Nephron (organoid): ENCODE data around the gene LGR5.
A peak's percentile ranks its signal among the peaks of the same experiment; 100 is the strongest.

Experiments
- H3K27ac Mint-ChIP-seq, 3 experiments: 2 replicates each; pipeline ENCODE4 v1.8.0; 2020; ENCODE audit warnings: mixed read lengths in 3 of 3, mild to moderate bottlenecking in 2 of 3, moderate library complexity in 1 of 3
- H3K27me3 Mint-ChIP-seq: 2 replicates; pipeline ENCODE4 v1.8.0; 2021; ENCODE audit warnings: low read depth, mild to moderate bottlenecking, moderate library complexity, mixed read lengths
- H3K36me3 Mint-ChIP-seq: 2 replicates; pipeline ENCODE4 v1.8.0; 2020; ENCODE audit warnings: low read depth, mixed read lengths
- H3K4me1 Mint-ChIP-seq: 2 replicates; pipeline ENCODE4 v1.8.0; 2020; ENCODE audit warnings: mixed read lengths
- H3K4me3 Mint-ChIP-seq, 3 experiments: 2 replicates each; pipeline ENCODE4 v1.8.0; 2020; ENCODE audit warnings: mild to moderate bottlenecking in 3 of 3, mixed read lengths in 3 of 3, moderate library complexity in 2 of 3
- H3K9me3 Mint-ChIP-seq: 2 replicates; pipeline ENCODE4 v1.8.0; 2020; ENCODE audit warnings: mixed read lengths
- TF ChIP-seq, protein P1 (sequence below), 3 experiments: fragments of 200-600 bp; sonication (generic); IDR thresholded peaks; one replicate each; pipeline ENCODE4 v1.5.0; 2021; ENCODE audit warnings: antibody characterized with exemption in 3 of 3; ENCODE audit not compliant: unreplicated experiment in 3 of 3

The LGR5 gene

DNA sequence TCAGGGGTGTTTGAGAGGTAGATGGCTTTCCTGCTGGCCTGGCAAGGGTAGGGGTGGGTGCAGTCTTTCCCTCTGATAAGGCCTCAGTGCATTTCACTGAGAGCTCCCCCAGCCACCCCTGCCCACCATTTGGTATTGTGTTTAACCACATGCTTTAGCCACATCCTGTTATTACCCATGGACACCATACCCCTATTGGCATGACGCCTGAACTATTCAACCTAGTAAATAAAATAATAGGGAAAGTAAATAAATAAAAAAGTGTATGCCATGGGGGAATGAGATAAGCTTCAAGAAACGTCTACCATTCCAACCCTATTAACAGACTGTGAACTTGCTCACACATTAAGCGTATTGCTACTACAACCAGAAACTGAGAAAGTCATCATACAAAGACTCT is 7.6 kb upstream of the LGR5 start:
- peaks cover 36% of the 10 kb centered on the region for H3K9me3 Mint-ChIP-seq
- TF ChIP-seq, protein P1, sequence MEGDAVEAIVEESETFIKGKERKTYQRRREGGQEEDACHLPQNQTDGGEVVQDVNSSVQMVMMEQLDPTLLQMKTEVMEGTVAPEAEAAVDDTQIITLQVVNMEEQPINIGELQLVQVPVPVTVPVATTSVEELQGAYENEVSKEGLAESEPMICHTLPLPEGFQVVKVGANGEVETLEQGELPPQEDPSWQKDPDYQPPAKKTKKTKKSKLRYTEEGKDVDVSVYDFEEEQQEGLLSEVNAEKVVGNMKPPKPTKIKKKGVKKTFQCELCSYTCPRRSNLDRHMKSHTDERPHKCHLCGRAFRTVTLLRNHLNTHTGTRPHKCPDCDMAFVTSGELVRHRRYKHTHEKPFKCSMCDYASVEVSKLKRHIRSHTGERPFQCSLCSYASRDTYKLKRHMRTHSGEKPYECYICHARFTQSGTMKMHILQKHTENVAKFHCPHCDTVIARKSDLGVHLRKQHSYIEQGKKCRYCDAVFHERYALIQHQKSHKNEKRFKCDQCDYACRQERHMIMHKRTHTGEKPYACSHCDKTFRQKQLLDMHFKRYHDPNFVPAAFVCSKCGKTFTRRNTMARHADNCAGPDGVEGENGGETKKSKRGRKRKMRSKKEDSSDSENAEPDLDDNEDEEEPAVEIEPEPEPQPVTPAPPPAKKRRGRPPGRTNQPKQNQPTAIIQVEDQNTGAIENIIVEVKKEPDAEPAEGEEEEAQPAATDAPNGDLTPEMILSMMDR (IDR thresholded peaks at IDR 0.05; ENCODE audit: unreplicated experiment in 3 of 3), result no peak
- peaks cover 15% of the 10 kb centered on the region for H3K36me3 Mint-ChIP-seq
- H3K27me3 Mint-ChIP-seq, result peaks cover 18% of the 10 kb centered on the region
- H3K27ac Mint-ChIP-seq, result no peak overlapping the region
- no peaks in the 10 kb centered on the region for H3K4me1 Mint-ChIP-seq
- no peak overlapping the region for H3K4me3 Mint-ChIP-seq

DNA sequence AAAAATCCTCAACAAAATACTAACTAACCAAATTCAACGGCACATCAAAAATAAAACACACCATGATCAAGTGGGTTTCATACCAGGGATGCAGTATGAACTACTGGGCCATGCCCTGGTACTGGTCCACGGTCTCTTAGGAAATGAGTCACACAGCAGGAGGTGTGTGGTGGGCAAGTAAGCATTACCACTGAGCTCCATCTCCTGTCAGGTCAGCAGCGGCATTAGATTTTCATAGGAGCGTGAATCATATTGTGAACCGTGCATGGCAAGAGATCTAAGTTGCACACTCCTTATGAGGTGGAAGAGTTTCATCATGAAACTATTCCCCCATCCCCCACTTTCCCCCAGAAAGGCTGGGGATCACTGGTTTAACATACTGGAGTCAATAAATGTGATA is 6.7 kb upstream of the LGR5 start:
- Mint-ChIP-seq H3K9me3 (peaks cover 39% of the 10 kb centered on the region), H3K36me3 (peaks cover 18% of the 10 kb centered on the region), H3K27me3 (peaks cover 28% of the 10 kb centered on the region), H3K27ac (no peak overlapping the region), H3K4me1 (no peaks in the 10 kb centered on the region), H3K4me3 (no peak overlapping the region)
- TF ChIP-seq, protein P1 (IDR thresholded peaks at IDR 0.05; ENCODE audit: unreplicated experiment in 3 of 3), result no peak

DNA sequence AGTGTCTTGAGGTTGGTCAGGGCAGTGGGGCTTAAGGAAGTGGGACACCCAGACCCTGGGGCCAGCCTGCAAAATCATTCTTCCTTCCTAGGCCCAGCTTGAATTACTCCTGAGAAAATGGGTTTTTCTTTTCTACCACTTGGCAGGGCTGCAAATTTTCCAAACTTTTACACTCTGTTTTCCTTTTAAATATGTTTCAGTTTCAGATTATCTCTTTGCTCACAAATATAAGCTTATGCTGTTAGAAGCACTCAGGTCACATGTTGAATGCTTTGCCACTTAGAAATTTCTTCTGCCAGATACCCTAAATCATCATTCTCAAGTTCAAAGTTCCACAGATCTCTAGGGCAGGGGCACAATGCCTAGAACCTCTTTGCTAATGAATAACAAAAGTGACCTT is 2.9 kb upstream of the LGR5 start:
- peaks cover 21% of the 10 kb centered on the region for H3K4me1 Mint-ChIP-seq
- peaks cover 41% of the 10 kb centered on the region for H3K9me3 Mint-ChIP-seq
- peaks cover 18% of the 10 kb centered on the region for H3K36me3 Mint-ChIP-seq
- H3K27me3 Mint-ChIP-seq, result peaks cover 63% of the 10 kb centered on the region
- H3K4me3 Mint-ChIP-seq, result no peak overlapping the region
- TF ChIP-seq, protein P1 (IDR thresholded peaks at IDR 0.05; ENCODE audit: unreplicated experiment in 3 of 3), result no peak
- H3K27ac Mint-ChIP-seq, result no peak overlapping the region

DNA sequence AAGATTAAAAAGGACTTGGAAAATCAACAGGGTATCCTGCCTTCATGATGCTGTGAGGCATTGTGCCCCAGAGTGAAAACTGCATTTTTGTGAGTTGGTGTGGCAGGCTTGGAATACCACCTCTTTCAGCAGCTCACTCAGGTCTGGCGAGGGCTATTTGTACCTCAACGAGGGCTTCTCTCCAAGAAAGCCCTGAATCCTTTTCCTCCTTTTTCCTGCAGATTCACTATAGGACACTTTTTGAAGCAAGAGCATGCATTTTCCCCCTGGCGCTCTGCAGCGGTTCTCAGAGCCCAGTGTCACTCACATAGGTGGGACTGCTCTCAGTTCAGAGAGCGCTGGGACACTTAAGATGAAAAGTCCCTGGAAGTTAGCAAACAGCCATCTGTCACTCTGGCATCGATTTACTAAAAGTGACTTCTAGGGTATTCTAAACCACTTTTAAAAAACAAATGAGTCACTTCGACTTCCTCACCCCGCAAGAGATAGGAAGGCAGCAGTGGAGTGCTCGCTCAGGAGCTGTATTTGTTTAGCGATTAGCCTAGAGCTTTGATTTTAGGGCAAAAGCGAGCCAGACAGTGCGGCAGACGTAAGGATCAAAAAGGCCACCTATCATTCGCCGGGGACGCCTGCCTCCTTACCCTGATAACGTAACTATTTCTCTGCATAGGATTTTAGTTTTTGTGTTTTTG is 782 bp upstream of the LGR5 start:
- Mint-ChIP-seq H3K36me3 (peaks cover 18% of the 10 kb centered on the region), H3K27me3 (peaks cover 82% of the 10 kb centered on the region), H3K4me3 (peak overlapping the region; percentile 88 to 92 (median 88)), H3K27ac (peak overlapping the region in 2 of 3 experiments; percentile 25 to 38), H3K9me3 (peaks cover 30% of the 10 kb centered on the region), H3K4me1 (peaks cover 26% of the 10 kb centered on the region)
- TF ChIP-seq, protein P1 (IDR thresholded peaks at IDR 0.05; ENCODE audit: unreplicated experiment in 3 of 3), result no peak

DNA sequence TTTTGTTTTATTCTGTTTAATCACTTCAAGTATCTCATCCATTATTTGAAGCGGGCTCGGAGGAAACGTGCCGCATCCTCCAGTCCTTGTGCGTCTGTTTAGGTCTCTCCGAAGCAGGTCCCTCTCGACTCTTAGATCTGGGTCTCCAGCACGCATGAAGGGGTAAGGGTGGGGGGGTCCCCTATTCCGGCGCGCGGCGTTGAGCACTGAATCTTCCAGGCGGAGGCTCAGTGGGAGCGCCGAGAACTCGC is 311 bp upstream of the LGR5 start:
- peaks cover 80% of the 10 kb centered on the region for H3K27me3 Mint-ChIP-seq
- TF ChIP-seq, protein P1 (IDR thresholded peaks at IDR 0.05; ENCODE audit: unreplicated experiment in 3 of 3), result no peak
- peaks cover 26% of the 10 kb centered on the region for H3K4me1 Mint-ChIP-seq
- H3K4me3 Mint-ChIP-seq, result peak overlapping the region; percentile 88 to 92 (median 88)
- H3K27ac Mint-ChIP-seq, result peak overlapping the region in 2 of 3 experiments; percentile 25 to 38
- peaks cover 15% of the 10 kb centered on the region for H3K36me3 Mint-ChIP-seq
- H3K9me3 Mint-ChIP-seq, result peaks cover 25% of the 10 kb centered on the region

DNA sequence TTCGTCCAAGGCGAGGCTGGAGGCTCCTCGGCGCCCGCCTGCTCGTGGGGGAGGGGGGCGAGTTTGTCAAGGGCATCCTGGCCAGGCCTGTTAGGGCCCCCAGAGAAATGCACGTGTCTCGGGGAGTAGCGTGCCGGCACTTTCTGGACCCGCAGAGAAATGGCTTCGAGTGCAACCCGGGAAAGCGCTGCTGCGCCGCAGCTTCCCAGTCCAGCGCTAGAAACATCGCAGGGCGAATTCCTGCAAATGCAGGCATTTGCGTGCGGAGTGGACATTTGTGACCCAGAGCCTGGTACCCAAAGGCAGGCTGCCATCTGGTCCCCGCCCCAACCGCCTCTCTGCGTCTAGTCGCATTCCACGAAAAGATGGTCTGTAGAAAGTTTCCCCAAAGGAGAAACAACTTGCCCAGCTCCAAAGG is 756 bp downstream of the LGR5 start:
- peak overlapping the region; percentile 32 to 56 (median 48) for H3K27ac Mint-ChIP-seq
- H3K4me3 Mint-ChIP-seq, result peak overlapping the region; percentile 88 to 92 (median 88)
- peaks cover 18% of the 10 kb centered on the region for H3K9me3 Mint-ChIP-seq
- TF ChIP-seq, protein P1 (IDR thresholded peaks at IDR 0.05; ENCODE audit: unreplicated experiment in 3 of 3), result no peak
- peaks cover 10% of the 10 kb centered on the region for H3K36me3 Mint-ChIP-seq
- H3K4me1 Mint-ChIP-seq, result peaks cover 26% of the 10 kb centered on the region
- peaks cover 79% of the 10 kb centered on the region for H3K27me3 Mint-ChIP-seq
